A673 (cell line): ENCODE measurements around the gene DNAI1.

ENCODE experiments used
- CTCF ChIP-seq: fragments of 300-800, 200-600 bp; sonication (generic); conservative IDR thresholded peaks from 2 replicates; pipeline ENCODE4 v1.5.1; 2017; ENCODE audit warnings: low read depth, mild to moderate bottlenecking, antibody characterized with exemption, low read length, moderate library complexity, mixed read lengths
- EZH2 ChIP-seq: fragments of 200-600 bp; sonication (generic); IDR thresholded peaks from 2 replicates; pipeline ENCODE4 v1.6.1; 2017; ENCODE audit warnings: borderline replicate concordance, low read depth, mild to moderate bottlenecking, mixed read lengths, antibody characterized with exemption, low read length; ENCODE audit not compliant: poor library complexity, severe bottlenecking

DNA sequence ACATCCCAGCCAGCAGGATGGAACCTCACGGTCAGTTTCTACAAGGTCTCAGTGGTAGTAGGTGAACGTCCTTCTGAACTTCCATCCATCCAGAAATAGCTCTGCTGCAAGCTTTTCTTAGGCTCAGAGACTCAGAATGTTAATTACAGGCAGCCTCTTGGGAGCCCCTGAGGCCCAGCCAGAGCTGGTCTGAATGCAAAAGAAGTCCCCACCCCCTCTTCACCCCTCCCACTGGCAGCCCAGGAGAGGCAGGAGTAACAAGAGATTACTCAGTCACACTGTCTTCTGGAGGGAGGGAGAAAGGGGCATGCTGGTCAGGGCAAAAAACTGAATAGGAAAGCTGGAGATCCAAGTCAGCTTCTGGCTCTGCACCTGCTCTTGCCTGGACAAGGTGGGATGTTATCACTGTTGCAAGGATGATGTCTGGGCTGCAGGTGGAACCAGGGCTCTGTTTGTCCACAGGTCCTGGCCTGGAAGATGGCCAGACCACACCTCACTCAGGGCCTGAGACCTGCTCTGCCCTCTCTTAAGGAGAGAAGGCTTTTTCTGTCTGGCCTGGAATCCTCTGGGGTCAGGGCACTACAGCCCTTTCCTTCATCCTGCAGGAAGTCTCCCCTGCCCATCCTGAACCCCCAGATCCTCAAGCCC is 55.1 kb downstream of the DNAI1 start:
- TF ChIP-seq CTCF (no peak), EZH2 (no peak)
